ENCODE measurements around the gene SLC16A10. TPM values are rescaled to one million over a fixed set of nuclear protein-coding genes. Genes with fewer than 3 reads are reported as not detected.

The SLC16A10 gene
- total RNA-seq, 1 experiment from 2014 or later = 0.18 TPM

DNA sequence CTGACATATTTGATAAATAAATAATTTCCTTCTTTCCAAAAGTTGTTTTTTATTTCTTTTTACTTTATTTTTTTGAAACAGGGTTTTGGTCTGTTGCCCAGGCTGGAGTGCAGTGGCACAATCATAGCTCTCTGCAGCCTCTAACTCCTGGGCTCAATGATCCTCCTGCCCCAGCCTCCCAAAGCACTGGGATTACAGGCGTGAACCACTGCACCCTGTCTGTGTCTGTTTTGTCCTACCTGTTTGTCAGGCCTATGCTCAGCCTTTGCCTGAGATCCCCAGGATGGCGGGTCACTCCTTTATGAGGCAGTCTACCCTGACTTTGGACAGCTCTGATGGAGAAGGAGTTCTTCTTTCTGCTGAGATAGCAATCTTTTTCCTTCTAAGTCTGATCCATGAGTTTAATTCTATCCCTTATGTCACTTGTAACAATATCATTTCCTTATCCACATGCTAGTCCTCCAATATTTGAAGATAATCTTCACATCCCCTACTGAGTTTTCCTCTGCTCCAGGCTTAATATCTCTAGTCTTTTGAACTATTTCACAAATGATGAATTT is 14.4 kb upstream of the SLC16A10 start:
- H3K4me1 ChIP-seq (ENCODE audit: control insufficient read depth, insufficient read depth, low read length) = 0 out of 2 replicates have a peak, but pooled peaks cover 2% of the 10 kb centered on the region
- no peak for ATAC-seq
- intact Hi-C loops (cut with micrococcal nuclease; ENCODE audit: unreplicated experiment) (no loop called here), in situ Hi-C loops (cut with HindIII; ENCODE audit: low pct_unique_long_range_greater_than_20kb, low sequenced_read_pairs) (no loop called here)
- H3K9me3 ChIP-seq (ENCODE audit: control insufficient read depth, insufficient read depth, low read depth, low read length) = no peaks in the 10 kb centered on the region
- TF ChIP-seq REST (IDR thresholded peaks at IDR 0.05; ENCODE audit: insufficient read depth in 1 of 2, low read depth in 2 of 2, low read length in 1 of 2) (no peak), SIN3A (IDR thresholded peaks at IDR 0.05; ENCODE audit: borderline replicate concordance, insufficient read depth, low read depth, low read length) (no peak), TCF7L2 (IDR thresholded peaks at IDR 0.05; ENCODE audit: low read depth, low read length) (no peak), POLR2AphosphoS5 (IDR thresholded peaks at IDR 0.05; ENCODE audit: low read depth, low read length) (no peak)
- TF ChIP-seq, protein P1, sequence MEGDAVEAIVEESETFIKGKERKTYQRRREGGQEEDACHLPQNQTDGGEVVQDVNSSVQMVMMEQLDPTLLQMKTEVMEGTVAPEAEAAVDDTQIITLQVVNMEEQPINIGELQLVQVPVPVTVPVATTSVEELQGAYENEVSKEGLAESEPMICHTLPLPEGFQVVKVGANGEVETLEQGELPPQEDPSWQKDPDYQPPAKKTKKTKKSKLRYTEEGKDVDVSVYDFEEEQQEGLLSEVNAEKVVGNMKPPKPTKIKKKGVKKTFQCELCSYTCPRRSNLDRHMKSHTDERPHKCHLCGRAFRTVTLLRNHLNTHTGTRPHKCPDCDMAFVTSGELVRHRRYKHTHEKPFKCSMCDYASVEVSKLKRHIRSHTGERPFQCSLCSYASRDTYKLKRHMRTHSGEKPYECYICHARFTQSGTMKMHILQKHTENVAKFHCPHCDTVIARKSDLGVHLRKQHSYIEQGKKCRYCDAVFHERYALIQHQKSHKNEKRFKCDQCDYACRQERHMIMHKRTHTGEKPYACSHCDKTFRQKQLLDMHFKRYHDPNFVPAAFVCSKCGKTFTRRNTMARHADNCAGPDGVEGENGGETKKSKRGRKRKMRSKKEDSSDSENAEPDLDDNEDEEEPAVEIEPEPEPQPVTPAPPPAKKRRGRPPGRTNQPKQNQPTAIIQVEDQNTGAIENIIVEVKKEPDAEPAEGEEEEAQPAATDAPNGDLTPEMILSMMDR (IDR thresholded peaks at IDR 0.05) = no peak
- ChIA-PET CTCF (no interaction called here), POLR2A (no interaction called here)
- H3K36me3 ChIP-seq (ENCODE audit: control insufficient read depth, insufficient read depth, low read length) = no peaks in the 10 kb centered on the region
- H3K4me3 ChIP-seq (ENCODE audit: low read depth in 2 of 2, low read length in 2 of 2) = no peak overlapping the region
- H3K27me3 ChIP-seq (ENCODE audit: control insufficient read depth, insufficient read depth, low read length) = peaks cover 42% of the 10 kb centered on the region
- no peak for DNase-seq (ENCODE audit: low read depth, low spot score)
- no TSS peak for BruUV-seq (replicated peaks)
- H3K27ac ChIP-seq (ENCODE audit: low read length) = no peak overlapping the region

GRCh38 chr6:111074311-111074710 is 13.0 kb upstream of the SLC16A10 start:
- intact Hi-C loops (cut with micrococcal nuclease; ENCODE audit: unreplicated experiment) = no loop called here

More at GRCh38 chr6:111074311-111074710, 13.0 kb upstream of the SLC16A10 start:
- CTCF ChIA-PET = no interaction called here
- DNase-seq (ENCODE audit: low read depth, low spot score) = no peak
- no peaks in the 10 kb centered on the region for H3K9me3 ChIP-seq (ENCODE audit: control insufficient read depth, insufficient read depth, low read depth, low read length)
- no peaks in the 10 kb centered on the region for H3K36me3 ChIP-seq (ENCODE audit: control insufficient read depth, insufficient read depth, low read length)
- no peak overlapping the region for H3K27ac ChIP-seq (ENCODE audit: low read length)
- POLR2A ChIA-PET = no interaction called here
- in situ Hi-C loops (cut with HindIII; ENCODE audit: low pct_unique_long_range_greater_than_20kb, low sequenced_read_pairs) = no loop called here
- no peaks in the 10 kb centered on the region for H3K4me1 ChIP-seq (ENCODE audit: control insufficient read depth, insufficient read depth, low read length)
- H3K4me3 ChIP-seq (ENCODE audit: low read depth in 2 of 2, low read length in 2 of 2) = no peak overlapping the region
- BruUV-seq (replicated peaks) = no TSS peak
- TF ChIP-seq, protein P1 (IDR thresholded peaks at IDR 0.05) = no peak
- TF ChIP-seq SIN3A (IDR thresholded peaks at IDR 0.05; ENCODE audit: borderline replicate concordance, insufficient read depth, low read depth, low read length) = no peak
- no peak for TF ChIP-seq POLR2AphosphoS5 (IDR thresholded peaks at IDR 0.05; ENCODE audit: low read depth, low read length)
- TF ChIP-seq REST (IDR thresholded peaks at IDR 0.05; ENCODE audit: insufficient read depth in 1 of 2, low read depth in 2 of 2, low read length in 1 of 2) = no peak
- no peak for TF ChIP-seq TCF7L2 (IDR thresholded peaks at IDR 0.05; ENCODE audit: low read depth, low read length)
- ATAC-seq = no peak
- H3K27me3 ChIP-seq (ENCODE audit: control insufficient read depth, insufficient read depth, low read length) = peaks cover 37% of the 10 kb centered on the region
